Measurements from ENCODE around the gene GSG1L.

DNA sequence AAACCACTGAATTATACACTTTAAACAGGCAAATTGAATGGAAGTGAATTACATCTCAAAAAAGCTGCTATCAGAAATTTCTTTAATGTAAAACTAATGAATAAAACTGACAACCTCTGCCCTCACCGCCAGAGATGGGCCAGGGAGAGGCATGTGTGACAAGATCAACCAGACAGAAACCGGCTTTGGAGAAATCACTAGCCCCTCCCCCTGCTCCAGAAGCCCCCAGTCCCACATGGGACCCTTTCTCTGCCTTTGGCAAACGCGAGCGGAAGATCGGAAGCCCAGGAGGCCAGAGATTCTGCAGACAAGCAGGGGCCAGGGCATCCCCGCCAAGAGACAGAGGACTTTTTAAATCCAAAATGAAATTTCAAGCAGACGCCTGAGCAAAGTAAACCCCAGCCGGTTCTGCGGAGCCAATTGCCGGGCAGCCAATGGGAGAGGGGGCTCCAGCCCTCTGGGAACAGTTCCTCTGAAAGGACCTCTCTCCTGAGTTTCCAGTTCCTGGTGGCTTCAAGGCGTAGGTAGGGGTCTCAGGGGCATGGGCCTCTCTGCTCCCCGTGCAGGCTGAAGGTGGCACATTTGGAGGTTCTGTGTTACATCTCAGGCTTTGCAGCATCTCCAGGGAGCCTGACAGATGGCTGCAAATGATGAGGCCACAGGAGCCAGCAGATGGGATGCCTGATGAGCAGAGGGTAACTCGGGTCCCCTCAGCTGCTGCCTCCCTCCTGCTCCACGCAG lies 118.1 kb downstream of the GSG1L start:
- TF ChIP-seq POLR2A (IDR thresholded peaks at IDR 0.05; ENCODE audit: low read length) (no peak), GATA1 (IDR thresholded peaks at IDR 0.05; ENCODE audit: low read depth, low read length) (no peak)

All from erythroblast (primary cell).